SH-SY5Y (cell line): ENCODE results near the gene S100P.

Experiments used
- GATA2 ChIP-seq: IDR thresholded peaks from 2 replicates; pipeline ENCODE4 v1.6.1; 2011; ENCODE audit warnings: mild to moderate bottlenecking, low read depth, low read length
- GATA3 ChIP-seq: IDR thresholded peaks from 2 replicates; pipeline ENCODE4 v1.6.1; 2011; ENCODE audit warnings: low read depth, mild to moderate bottlenecking, low read length, moderate library complexity

- TF ChIP-seq GATA2 (no peak), GATA3 (no peak)
These were observed at the start of gene S100P for GRCh38 chr4:6693231-6694176.
